SKM-1 treated with dmso at 0.1 percent for 144 hours (cell line): ENCODE results near the gene TNXB.
"Not testable (repeated sequence)": the region's sequence is repeated elsewhere in the genome, so short reads cannot be mapped to it uniquely, and the experiment has no call there.

Experiments used
- DNase-seq: peaks from one replicate; lab custom pipeline; 2025; ENCODE audit not compliant: unreplicated experiment; lab: John Stamatoyannopoulos, UW

The TNXB gene

GRCh38 chr6:32067521-32067920 lies 41.6 kb downstream of the TNXB start:
- not testable (repeated sequence) for DNase-seq

GRCh38 chr6:32064706-32065105 lies 44.4 kb downstream of the TNXB start:
- DNase-seq = no peak

GRCh38 chr6:32060966-32061655 lies 48.0 kb downstream of the TNXB start:
- no peak for DNase-seq

GRCh38 chr6:32058511-32058963 lies 50.6 kb downstream of the TNXB start:
- no peak for DNase-seq

GRCh38 chr6:32057966-32058365 lies 51.2 kb downstream of the TNXB start:
- no peak for DNase-seq

GRCh38 chr6:32056254-32056653 lies 52.9 kb downstream of the TNXB start:
- no peak for DNase-seq

GRCh38 chr6:32055756-32056155 lies 53.4 kb downstream of the TNXB start:
- DNase-seq = not testable (repeated sequence)

GRCh38 chr6:32053314-32053713 lies 55.8 kb downstream of the TNXB start:
- DNase-seq = not testable (repeated sequence)

GRCh38 chr6:32052626-32053025 lies 56.5 kb downstream of the TNXB start:
- not testable (repeated sequence) for DNase-seq

- no peak for DNase-seq
Measured at GRCh38 chr6:32050562-32050961, 58.6 kb downstream of the TNXB start.

GRCh38 chr6:32049736-32050135 lies 59.4 kb downstream of the TNXB start:
- not testable (repeated sequence) for DNase-seq

- not testable (repeated sequence) for DNase-seq
Measured at GRCh38 chr6:32049149-32049548, 60.0 kb downstream of the TNXB start.

GRCh38 chr6:32047855-32048766 lies 61.0 kb downstream of the TNXB start:
- peak; percentile 43 for DNase-seq

GRCh38 chr6:32047539-32047854 lies 61.6 kb downstream of the TNXB start:
- no peak for DNase-seq

- no peak for DNase-seq
Measured at GRCh38 chr6:32047084-32047478, 62.1 kb downstream of the TNXB start.

- DNase-seq = no peak
Measured at GRCh38 chr6:32046450-32047083, 62.6 kb downstream of the TNXB start.

GRCh38 chr6:32045811-32046449 lies 63.2 kb downstream of the TNXB start:
- no peak for DNase-seq

GRCh38 chr6:32044916-32045315 lies 64.2 kb downstream of the TNXB start:
- DNase-seq = not testable (repeated sequence)

- DNase-seq = not testable (repeated sequence)
Measured at GRCh38 chr6:32043589-32044380, 65.4 kb downstream of the TNXB start.

- not testable (repeated sequence) for DNase-seq
Measured at GRCh38 chr6:32042276-32042675, 66.9 kb downstream of the TNXB start.
